Measurements from ENCODE around the gene FGD6.
A peak's percentile ranks its signal among the peaks of the same experiment; 100 is the strongest.

The FGD6 gene

DNA sequence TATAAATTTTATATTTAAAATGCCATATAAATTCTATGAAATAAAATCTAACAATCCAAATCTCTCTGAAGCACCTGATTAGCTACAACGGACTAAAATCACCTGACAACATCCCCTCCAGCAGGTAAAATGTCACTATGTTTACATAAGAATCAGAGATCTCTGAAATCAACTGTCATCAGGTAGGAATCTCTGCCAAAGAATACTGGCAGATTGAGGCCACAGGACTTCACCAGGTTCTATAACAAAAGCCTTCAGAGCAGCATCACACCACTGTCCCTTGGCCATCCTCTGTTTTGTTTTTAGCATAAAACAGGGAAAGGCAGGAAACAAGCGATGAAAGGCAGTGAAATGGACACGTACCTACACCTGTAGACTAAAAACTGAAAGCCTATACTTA is 22.1 kb downstream of the FGD6 start:
- H3K27me3 ChIP-seq (ENCODE audit: control insufficient read depth, insufficient read depth, low read length): no peaks in the 10 kb centered on the region
- no peak overlapping the region for H3K27ac ChIP-seq (ENCODE audit: low read depth, low read length)
- no peak overlapping the region for H3K9ac ChIP-seq (ENCODE audit: low read length)
- no peaks in the 10 kb centered on the region for H3K9me3 ChIP-seq (ENCODE audit: control insufficient read depth, insufficient read depth, low read depth, low read length)
- H3K36me3 ChIP-seq (ENCODE audit: control insufficient read depth, insufficient read depth, low read length): no peaks in the 10 kb centered on the region
- H3K4me3 ChIP-seq (ENCODE audit: low read depth, low read length): no peak overlapping the region
- peaks cover 15% of the 10 kb centered on the region for H3K4me1 ChIP-seq (ENCODE audit: control insufficient read depth, insufficient read depth, low read length)

DNA sequence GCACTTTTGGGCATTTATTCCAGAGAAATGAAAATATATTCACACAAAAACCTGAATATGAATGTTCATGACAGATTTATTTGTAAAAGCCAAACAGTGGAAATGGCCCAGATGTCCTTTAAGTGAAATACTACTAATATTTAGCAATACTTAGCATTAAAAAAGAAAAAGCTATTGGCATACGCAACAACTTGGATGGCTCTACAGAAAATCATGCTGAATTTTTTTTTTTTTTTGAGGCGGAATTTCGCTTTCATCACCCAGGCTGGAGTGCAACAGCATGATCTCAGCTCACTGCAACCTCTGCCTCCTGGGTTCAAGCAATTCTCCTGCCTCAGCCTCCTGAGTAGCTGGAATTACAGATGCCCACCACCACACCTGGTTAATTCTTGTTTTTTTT is 24.1 kb downstream of the FGD6 start:
- Histone ChIP-seq H3K27me3 (ENCODE audit: control insufficient read depth, insufficient read depth, low read length) (no peaks in the 10 kb centered on the region), H3K4me1 (ENCODE audit: control insufficient read depth, insufficient read depth, low read length) (peaks cover 18% of the 10 kb centered on the region), H3K4me3 (ENCODE audit: low read depth, low read length) (no peak overlapping the region), H3K27ac (ENCODE audit: low read depth, low read length) (no peak overlapping the region), H3K9me3 (ENCODE audit: control insufficient read depth, insufficient read depth, low read depth, low read length) (no peaks in the 10 kb centered on the region), H3K36me3 (ENCODE audit: control insufficient read depth, insufficient read depth, low read length) (no peaks in the 10 kb centered on the region), H3K9ac (ENCODE audit: low read length) (no peak overlapping the region)

DNA sequence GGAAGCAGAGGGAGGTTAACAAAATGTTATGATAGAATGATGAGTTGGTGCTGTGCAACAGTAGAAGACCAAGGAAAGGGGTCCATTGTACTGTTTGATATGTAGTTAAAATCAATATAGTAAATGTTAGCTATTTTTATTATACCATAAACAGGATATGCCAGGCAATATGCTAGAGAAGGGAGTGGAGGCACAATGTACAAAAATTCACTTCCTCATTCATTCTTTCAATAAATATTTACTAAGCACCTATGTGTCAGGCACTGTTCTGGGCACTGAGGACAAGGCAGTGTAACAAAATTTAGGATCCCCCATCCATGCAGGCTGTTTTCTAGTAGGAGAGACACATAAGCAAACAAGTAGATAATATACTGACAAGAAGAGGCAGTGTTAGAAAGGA is 25.0 kb downstream of the FGD6 start:
- no peak overlapping the region for H3K9ac ChIP-seq (ENCODE audit: low read length)
- no peak overlapping the region for H3K27ac ChIP-seq (ENCODE audit: low read depth, low read length)
- no peaks in the 10 kb centered on the region for H3K9me3 ChIP-seq (ENCODE audit: control insufficient read depth, insufficient read depth, low read depth, low read length)
- no peak overlapping the region for H3K4me3 ChIP-seq (ENCODE audit: low read depth, low read length)
- peaks cover 26% of the 10 kb centered on the region for H3K4me1 ChIP-seq (ENCODE audit: control insufficient read depth, insufficient read depth, low read length)
- H3K27me3 ChIP-seq (ENCODE audit: control insufficient read depth, insufficient read depth, low read length): no peaks in the 10 kb centered on the region
- no peaks in the 10 kb centered on the region for H3K36me3 ChIP-seq (ENCODE audit: control insufficient read depth, insufficient read depth, low read length)

DNA sequence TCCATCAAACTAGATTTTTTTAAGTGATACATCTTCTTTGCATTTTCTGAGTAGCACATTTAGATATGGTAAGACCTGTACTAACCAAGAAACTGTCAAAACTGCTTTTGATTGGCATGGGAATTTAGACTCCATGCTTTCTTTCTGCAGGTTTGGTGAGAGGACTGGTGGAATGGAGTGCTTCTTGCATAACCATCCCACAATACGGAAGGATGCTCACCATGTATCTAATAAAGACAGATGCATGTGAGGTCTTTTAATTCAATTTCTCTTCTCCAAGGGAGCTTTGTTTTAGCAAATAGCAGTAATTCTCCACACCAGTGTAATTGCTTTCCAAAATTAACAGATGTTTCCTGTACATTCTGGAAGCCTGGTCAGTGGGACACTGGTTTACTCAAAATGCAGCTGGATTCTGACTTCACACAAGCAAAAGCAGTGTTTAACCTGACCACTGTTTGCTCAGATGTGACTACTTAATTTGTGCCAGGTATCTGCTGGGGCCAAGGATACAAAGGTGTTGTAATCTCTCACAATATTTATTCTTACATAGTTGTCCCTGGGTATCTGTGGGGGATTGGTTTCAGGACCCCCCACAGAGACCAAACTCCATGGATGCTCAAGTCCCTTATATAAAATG is 26.1 kb downstream of the FGD6 start:
- H3K4me1 ChIP-seq (ENCODE audit: control insufficient read depth, insufficient read depth, low read length): peaks cover 24% of the 10 kb centered on the region
- no peak overlapping the region for H3K9ac ChIP-seq (ENCODE audit: low read length)
- no peaks in the 10 kb centered on the region for H3K36me3 ChIP-seq (ENCODE audit: control insufficient read depth, insufficient read depth, low read length)
- no peak overlapping the region for H3K4me3 ChIP-seq (ENCODE audit: low read depth, low read length)
- H3K9me3 ChIP-seq (ENCODE audit: control insufficient read depth, insufficient read depth, low read depth, low read length): no peaks in the 10 kb centered on the region
- H3K27ac ChIP-seq (ENCODE audit: low read depth, low read length): no peak overlapping the region
- no peaks in the 10 kb centered on the region for H3K27me3 ChIP-seq (ENCODE audit: control insufficient read depth, insufficient read depth, low read length)

DNA sequence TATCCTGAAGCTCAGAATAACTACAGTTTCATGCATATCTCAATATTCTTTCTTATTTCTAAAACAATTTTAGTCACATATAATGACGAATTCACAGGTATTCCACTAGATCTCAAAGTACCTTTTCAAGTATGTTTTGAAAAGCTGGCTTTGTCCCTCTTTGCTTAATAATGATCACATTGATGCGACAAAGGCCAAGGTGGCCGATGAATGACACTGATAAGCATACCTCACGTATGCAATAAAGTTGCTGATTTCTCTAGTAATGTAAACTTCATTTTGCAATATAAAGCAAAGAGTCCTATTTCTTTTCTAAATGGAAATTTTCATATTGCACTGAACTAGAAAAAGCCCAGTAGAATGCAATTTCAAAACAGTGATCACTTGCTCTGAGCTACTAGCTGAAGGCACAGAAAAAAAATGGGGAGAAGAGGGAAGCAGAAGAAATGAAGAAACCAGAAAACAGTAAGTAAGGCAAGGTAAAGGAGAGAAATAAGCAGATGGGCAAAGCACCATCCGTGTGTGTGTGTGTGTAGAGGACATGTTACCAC is 29.3 kb downstream of the FGD6 start:
- H3K27me3 ChIP-seq (ENCODE audit: control insufficient read depth, insufficient read depth, low read length): no peaks in the 10 kb centered on the region
- no peaks in the 10 kb centered on the region for H3K9me3 ChIP-seq (ENCODE audit: control insufficient read depth, insufficient read depth, low read depth, low read length)
- peaks cover 29% of the 10 kb centered on the region for H3K4me1 ChIP-seq (ENCODE audit: control insufficient read depth, insufficient read depth, low read length)
- no peak overlapping the region for H3K4me3 ChIP-seq (ENCODE audit: low read depth, low read length)
- H3K36me3 ChIP-seq (ENCODE audit: control insufficient read depth, insufficient read depth, low read length): 0 out of 2 replicates have a peak, but pooled peaks cover 7% of the 10 kb centered on the region
- 0 out of 2 replicates have a peak overlapping the region, but pooled peaks have one; percentile 10 for H3K27ac ChIP-seq (ENCODE audit: low read depth, low read length)
- no peak overlapping the region for H3K9ac ChIP-seq (ENCODE audit: low read length)

DNA sequence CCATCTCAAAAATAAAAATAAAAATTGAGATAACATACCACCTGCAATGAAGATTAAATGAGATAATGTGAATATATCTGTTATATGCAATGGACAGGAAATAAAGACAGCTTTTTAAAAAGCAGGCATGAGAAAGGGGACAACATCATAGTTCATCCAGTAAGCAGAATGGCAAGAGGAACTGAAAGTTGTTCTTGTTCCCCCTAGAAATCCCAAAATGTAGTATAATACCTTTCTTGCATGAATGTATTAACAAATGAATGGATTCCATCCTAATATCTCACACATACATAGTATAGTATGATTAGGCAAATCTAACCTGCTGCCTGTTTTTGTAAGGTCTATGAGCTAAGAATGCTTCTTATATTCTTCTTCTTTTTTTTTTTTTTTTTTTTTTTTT is 31.4 kb downstream of the FGD6 start:
- Histone ChIP-seq H3K27ac (ENCODE audit: low read depth, low read length) (no peak overlapping the region), H3K9me3 (ENCODE audit: control insufficient read depth, insufficient read depth, low read depth, low read length) (no peaks in the 10 kb centered on the region), H3K9ac (ENCODE audit: low read length) (no peak overlapping the region), H3K36me3 (ENCODE audit: control insufficient read depth, insufficient read depth, low read length) (0 out of 2 replicates have a peak, but pooled peaks cover 7% of the 10 kb centered on the region), H3K27me3 (ENCODE audit: control insufficient read depth, insufficient read depth, low read length) (no peaks in the 10 kb centered on the region), H3K4me1 (ENCODE audit: control insufficient read depth, insufficient read depth, low read length) (peaks cover 33% of the 10 kb centered on the region), H3K4me3 (ENCODE audit: low read depth, low read length) (no peak overlapping the region)

DNA sequence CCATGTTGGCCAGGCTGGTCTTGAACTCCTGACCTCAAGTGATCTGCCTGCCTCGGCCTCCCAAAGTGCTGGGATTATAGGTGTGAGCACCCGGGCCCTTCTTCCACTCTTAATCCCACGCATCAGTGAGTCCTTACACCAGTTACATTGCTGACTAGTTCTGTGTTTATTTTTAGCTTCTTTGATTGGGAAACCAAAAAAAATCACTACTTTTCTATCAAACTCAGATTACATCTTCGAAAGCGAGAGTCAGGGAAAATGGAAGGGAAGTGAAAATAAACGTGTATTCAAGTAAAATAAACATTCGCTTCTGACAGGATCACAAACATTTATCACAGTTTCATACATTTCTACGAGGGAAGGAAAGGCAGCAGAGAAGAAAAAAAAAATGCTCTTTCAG is 32.2 kb downstream of the FGD6 start:
- Histone ChIP-seq H3K9ac (ENCODE audit: low read length) (no peak overlapping the region), H3K4me3 (ENCODE audit: low read depth, low read length) (no peak overlapping the region), H3K36me3 (ENCODE audit: control insufficient read depth, insufficient read depth, low read length) (0 out of 2 replicates have a peak, but pooled peaks cover 7% of the 10 kb centered on the region), H3K27me3 (ENCODE audit: control insufficient read depth, insufficient read depth, low read length) (no peaks in the 10 kb centered on the region), H3K4me1 (ENCODE audit: control insufficient read depth, insufficient read depth, low read length) (peaks cover 33% of the 10 kb centered on the region), H3K9me3 (ENCODE audit: control insufficient read depth, insufficient read depth, low read depth, low read length) (no peaks in the 10 kb centered on the region), H3K27ac (ENCODE audit: low read depth, low read length) (no peak overlapping the region)

DNA sequence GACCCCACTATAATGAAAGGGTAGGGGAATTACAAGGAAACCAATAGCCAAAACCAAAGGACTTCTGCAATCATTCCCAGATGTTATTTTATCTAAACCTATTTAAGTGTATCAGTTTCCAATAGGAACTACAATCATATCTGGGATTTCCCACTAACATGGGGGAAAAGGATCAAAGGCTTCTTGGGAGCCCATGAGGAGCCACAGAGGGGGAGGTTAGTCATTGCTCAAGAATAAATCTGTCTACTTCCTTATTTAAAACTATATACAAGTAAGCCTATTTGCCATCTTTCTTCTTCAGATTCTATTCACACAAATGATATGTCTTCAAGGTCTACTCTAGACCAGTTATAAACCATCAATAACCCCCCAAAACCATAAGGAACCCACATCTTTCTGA is 33.1 kb downstream of the FGD6 start:
- H3K27me3 ChIP-seq (ENCODE audit: control insufficient read depth, insufficient read depth, low read length): no peaks in the 10 kb centered on the region
- H3K9me3 ChIP-seq (ENCODE audit: control insufficient read depth, insufficient read depth, low read depth, low read length): no peaks in the 10 kb centered on the region
- no peak overlapping the region for H3K27ac ChIP-seq (ENCODE audit: low read depth, low read length)
- 0 out of 2 replicates have a peak, but pooled peaks cover 7% of the 10 kb centered on the region for H3K36me3 ChIP-seq (ENCODE audit: control insufficient read depth, insufficient read depth, low read length)
- H3K9ac ChIP-seq (ENCODE audit: low read length): no peak overlapping the region
- H3K4me1 ChIP-seq (ENCODE audit: control insufficient read depth, insufficient read depth, low read length): peaks cover 27% of the 10 kb centered on the region
- H3K4me3 ChIP-seq (ENCODE audit: low read depth, low read length): no peak overlapping the region

DNA sequence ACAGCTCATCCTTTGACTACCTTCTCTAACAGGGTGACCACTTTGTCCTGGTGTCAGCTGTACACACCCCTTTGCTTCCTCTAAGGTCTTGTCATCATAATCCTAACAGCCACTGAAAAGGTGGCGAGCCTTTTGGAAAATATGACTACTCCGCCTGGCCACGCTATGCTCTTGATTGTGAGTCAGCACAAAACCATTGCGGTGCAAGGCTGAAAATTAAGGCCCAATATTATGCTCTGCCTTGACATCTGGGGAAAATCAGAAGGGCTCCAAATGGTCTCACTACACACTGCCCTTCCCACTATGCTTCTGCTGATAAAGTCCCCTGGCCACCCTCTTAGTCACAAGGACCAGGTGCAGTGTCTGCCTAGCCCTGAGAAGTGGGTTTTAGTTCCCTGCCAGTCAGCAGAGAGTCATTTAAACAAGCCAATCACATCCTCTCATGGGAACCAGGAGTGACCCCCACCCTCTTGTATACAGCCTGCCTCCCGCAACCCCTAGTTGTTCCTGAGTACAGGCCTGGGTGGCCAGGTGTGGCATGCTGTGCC is 34.3 kb downstream of the FGD6 start:
- Histone ChIP-seq H3K9me3 (ENCODE audit: control insufficient read depth, insufficient read depth, low read depth, low read length) (no peaks in the 10 kb centered on the region), H3K4me3 (ENCODE audit: low read depth, low read length) (no peak overlapping the region), H3K27ac (ENCODE audit: low read depth, low read length) (peak overlapping the region; percentile 37), H3K9ac (ENCODE audit: low read length) (no peak overlapping the region), H3K27me3 (ENCODE audit: control insufficient read depth, insufficient read depth, low read length) (no peaks in the 10 kb centered on the region), H3K4me1 (ENCODE audit: control insufficient read depth, insufficient read depth, low read length) (peaks cover 16% of the 10 kb centered on the region), H3K36me3 (ENCODE audit: control insufficient read depth, insufficient read depth, low read length) (0 out of 2 replicates have a peak, but pooled peaks cover 7% of the 10 kb centered on the region)

DNA sequence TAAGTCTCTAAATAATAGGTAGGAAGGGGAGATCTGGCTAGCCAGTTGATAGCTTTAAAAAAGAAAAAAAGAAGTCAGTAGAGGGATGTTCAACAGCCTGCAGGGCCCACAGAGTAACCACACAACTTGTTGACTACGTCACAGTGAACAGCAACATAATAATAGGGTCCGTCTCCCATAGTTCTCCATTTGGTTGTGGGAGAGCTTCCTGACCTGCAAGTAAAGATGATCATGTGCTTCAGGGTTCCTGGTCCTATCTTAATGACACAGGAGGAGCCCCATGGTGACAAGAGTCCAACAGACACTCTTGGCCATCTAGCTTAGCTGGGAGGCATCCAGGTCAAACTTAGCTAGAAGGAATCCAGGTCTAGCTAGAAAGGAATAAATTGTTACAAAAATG is 36.2 kb downstream of the FGD6 start:
- 0 out of 2 replicates have a peak, but pooled peaks cover 7% of the 10 kb centered on the region for H3K36me3 ChIP-seq (ENCODE audit: control insufficient read depth, insufficient read depth, low read length)
- H3K9ac ChIP-seq (ENCODE audit: low read length): no peak overlapping the region
- no peaks in the 10 kb centered on the region for H3K27me3 ChIP-seq (ENCODE audit: control insufficient read depth, insufficient read depth, low read length)
- H3K4me1 ChIP-seq (ENCODE audit: control insufficient read depth, insufficient read depth, low read length): peaks cover 9% of the 10 kb centered on the region; the same call in 1 of the 2 replicates
- H3K4me3 ChIP-seq (ENCODE audit: low read depth, low read length): no peak overlapping the region
- no peak overlapping the region for H3K27ac ChIP-seq (ENCODE audit: low read depth, low read length)
- H3K9me3 ChIP-seq (ENCODE audit: control insufficient read depth, insufficient read depth, low read depth, low read length): no peaks in the 10 kb centered on the region

DNA sequence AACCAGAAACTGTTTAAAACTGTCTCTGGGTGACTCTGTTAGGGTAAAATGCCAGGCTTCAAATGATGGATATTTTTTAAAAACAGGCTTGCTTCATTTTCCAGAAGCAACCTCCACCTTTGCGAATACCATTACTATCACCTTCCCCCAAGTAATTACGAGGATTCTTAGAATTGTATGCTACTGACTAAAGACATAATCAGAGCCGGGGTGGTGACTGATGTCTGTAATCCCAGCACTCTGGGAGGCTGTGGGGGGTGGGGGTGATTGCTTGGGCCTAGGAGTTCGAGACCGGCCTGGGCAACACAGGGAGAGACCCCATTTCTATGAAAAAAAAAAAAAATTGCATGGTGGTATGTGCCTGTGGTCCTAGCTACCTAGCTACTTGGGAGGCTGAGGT is 38.3 kb downstream of the FGD6 start:
- Histone ChIP-seq H3K27ac (ENCODE audit: low read depth, low read length) (no peak overlapping the region), H3K9me3 (ENCODE audit: control insufficient read depth, insufficient read depth, low read depth, low read length) (no peaks in the 10 kb centered on the region), H3K4me3 (ENCODE audit: low read depth, low read length) (no peak overlapping the region), H3K27me3 (ENCODE audit: control insufficient read depth, insufficient read depth, low read length) (no peaks in the 10 kb centered on the region), H3K36me3 (ENCODE audit: control insufficient read depth, insufficient read depth, low read length) (0 out of 2 replicates have a peak, but pooled peaks cover 3% of the 10 kb centered on the region), H3K4me1 (ENCODE audit: control insufficient read depth, insufficient read depth, low read length) (peaks cover 9% of the 10 kb centered on the region; the same call in 1 of the 2 replicates), H3K9ac (ENCODE audit: low read length) (no peak overlapping the region)

Measured in HUES6 (cell line).